ENCODE results near the gene DNMT3A. TPM values are rescaled to one million over a fixed set of nuclear protein-coding genes. Genes with fewer than 3 reads are reported as not detected.

DNMT3A gene
- total and polyA plus RNA-seq, 2 donors (not counting 3 experiments of a cell fraction or from before 2014, with no cell fraction given) = 23.3 to 71.7 TPM

GRCh38 chr2:25254961-25255360 is 86.8 kb downstream of the DNMT3A start:
- Histone ChIP-seq H3K27me3 (ENCODE audit: control insufficient read depth in 2 of 2, insufficient read depth in 2 of 2, low read length in 2 of 2) (no peaks in the 10 kb centered on the region), H3K9me1 (replicated peaks; ENCODE audit: control insufficient read depth, extremely low read depth, insufficient read depth, low read length) (no peaks in the 10 kb centered on the region), H2AFZ (ENCODE audit: low read depth, low read length) (no peak overlapping the region), H3K36me3 (ENCODE audit: control insufficient read depth in 2 of 2, extremely low read depth in 1 of 2, insufficient read depth in 2 of 2, low read length in 2 of 2) (peaks cover 0 to under 1% of the 10 kb centered on the region in 2 experiments), H3K9ac (replicated peaks; ENCODE audit: extremely low read depth, insufficient read depth, low read length) (no peak overlapping the region), H3K27ac (ENCODE audit: insufficient read depth, low read depth, low read length) (no peak overlapping the region), H3K4me2 (ENCODE audit: insufficient read depth, low read length) (no peak overlapping the region), H3K4me3 (replicated peaks in 1 of 3; ENCODE audit: insufficient read depth in 1 of 3, low read depth in 1 of 3, low read length in 3 of 3) (no peak overlapping the region), H3K4me1 (ENCODE audit: control insufficient read depth, extremely low read depth, insufficient read depth, low read length) (peaks cover 21% of the 10 kb centered on the region), H4K20me1 (replicated peaks; ENCODE audit: control insufficient read depth, extremely low read depth, insufficient read depth, low read length) (no peaks in the 10 kb centered on the region), H3K79me2 (ENCODE audit: control insufficient read depth, insufficient read depth, low read length) (peaks cover 13% of the 10 kb centered on the region), H3K9me3 (replicated peaks; ENCODE audit: control insufficient read depth, insufficient read depth, low read length) (no peaks in the 10 kb centered on the region)
- FAIRE-seq (no peak), DNase-seq (ENCODE audit: low read depth, low spot score) (no peak)
- ChIA-PET POLR2A (no interaction called here), CTCF (interaction anchor here (0.7 kb wide), 1 partner anchor 410 kb away, joined by 3 read pairs; no protein-coding TSS in a partner anchor)
- no peak for TF ChIP-seq POLR2AphosphoS5 (IDR thresholded peaks at IDR 0.05; ENCODE audit: insufficient read depth, low read depth, low read length)
- TF ChIP-seq FOS (IDR thresholded peaks at IDR 0.05; ENCODE audit: borderline replicate concordance, insufficient read depth, low read length) = no peak
- no peak for TF ChIP-seq GATA2 (IDR thresholded peaks at IDR 0.05; ENCODE audit: insufficient read depth, insufficient read length, low read depth, low read length)
- no peak for TF ChIP-seq POLR2A (IDR thresholded peaks at IDR 0.05; ENCODE audit: low read depth, low read length)
- TF ChIP-seq, protein P1, sequence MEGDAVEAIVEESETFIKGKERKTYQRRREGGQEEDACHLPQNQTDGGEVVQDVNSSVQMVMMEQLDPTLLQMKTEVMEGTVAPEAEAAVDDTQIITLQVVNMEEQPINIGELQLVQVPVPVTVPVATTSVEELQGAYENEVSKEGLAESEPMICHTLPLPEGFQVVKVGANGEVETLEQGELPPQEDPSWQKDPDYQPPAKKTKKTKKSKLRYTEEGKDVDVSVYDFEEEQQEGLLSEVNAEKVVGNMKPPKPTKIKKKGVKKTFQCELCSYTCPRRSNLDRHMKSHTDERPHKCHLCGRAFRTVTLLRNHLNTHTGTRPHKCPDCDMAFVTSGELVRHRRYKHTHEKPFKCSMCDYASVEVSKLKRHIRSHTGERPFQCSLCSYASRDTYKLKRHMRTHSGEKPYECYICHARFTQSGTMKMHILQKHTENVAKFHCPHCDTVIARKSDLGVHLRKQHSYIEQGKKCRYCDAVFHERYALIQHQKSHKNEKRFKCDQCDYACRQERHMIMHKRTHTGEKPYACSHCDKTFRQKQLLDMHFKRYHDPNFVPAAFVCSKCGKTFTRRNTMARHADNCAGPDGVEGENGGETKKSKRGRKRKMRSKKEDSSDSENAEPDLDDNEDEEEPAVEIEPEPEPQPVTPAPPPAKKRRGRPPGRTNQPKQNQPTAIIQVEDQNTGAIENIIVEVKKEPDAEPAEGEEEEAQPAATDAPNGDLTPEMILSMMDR (IDR thresholded peaks at IDR 0.05; ENCODE audit: extremely low read depth in 1 of 2, insufficient read depth in 1 of 2, low read depth in 1 of 2, low read length in 2 of 2) = no peak
- TF ChIP-seq MAX (IDR thresholded peaks at IDR 0.05; ENCODE audit: insufficient read depth, insufficient read length) = no peak
- TF ChIP-seq JUN (IDR thresholded peaks at IDR 0.05; ENCODE audit: borderline replicate concordance, insufficient read depth, insufficient read length, low read depth) = no peak
- TF ChIP-seq MYC (IDR thresholded peaks at IDR 0.05; ENCODE audit: low read depth, low read length) = no peak
- no peak for TF ChIP-seq EZH2 (IDR thresholded peaks at IDR 0.05; ENCODE audit: borderline replicate concordance, low read depth, low read length, severe bottlenecking)
- intact Hi-C loops (cut with micrococcal nuclease) = no loop called here
- dilution Hi-C loops (cut with MboI; ENCODE audit: extremely low pct_ligation_motif_present, low sequenced_read_pairs) = no loop called here
- BruUV-seq (replicated peaks) = no TSS peak
